IMR-90 (cell line): ENCODE measurements around the gene CBX3. TPM values are rescaled to one million over a fixed set of nuclear protein-coding genes. Genes with fewer than 3 reads are reported as not detected.
A peak's percentile ranks its signal among the peaks of the same experiment; 100 is the strongest.

Experiments
- ATAC-seq: fragments of 200-7000 bp; cut with Tn5 transposase; 2 replicates; pipeline ENCODE4 v1.9.1; 2020; ENCODE audit warnings: low read depth, mild to moderate bottlenecking, moderate library complexity
- BruUV-seq: library from RNA; stranded (reverse); fragments of 400-500 nt; replicated peaks from 2 replicates; lab custom pipeline; 2021; lab: Mats Ljungman, UMichigan
- CTCF ChIA-PET: fragments of 300-600 bp; formaldehyde crosslinking; extraction: SDS; loops from one replicate; lab custom pipeline; 2021; ENCODE audit warnings: antibody characterized with exemption; lab: Yijun Ruan, JAX
- POLR2A ChIA-PET: fragments of 300-600 bp; sonication (Branson Sonifier 250); formaldehyde crosslinking; loops from one replicate; lab custom pipeline; 2022; ENCODE audit warnings: antibody characterized with exemption; ENCODE audit not compliant: unreplicated experiment; lab: Charles Lee
- DNase-seq: peaks from one replicate; pipeline ENCODE4 v3.0.0; 2013
- H2AFZ ChIP-seq: replicated peaks from 2 replicates; pipeline ENCODE3; 2013; ENCODE audit warnings: low read length, mild to moderate bottlenecking; ENCODE audit not compliant: poor library complexity
- H2AK5ac ChIP-seq: 2 replicates; pipeline ENCODE4 v1.6.1; 2013; ENCODE audit warnings: low read depth, low read length, inconsistent platforms
- H2AK9ac ChIP-seq: replicated peaks from 2 replicates; pipeline ENCODE3; 2013; ENCODE audit warnings: mild to moderate bottlenecking, low read depth, low read length, moderate library complexity; ENCODE audit not compliant: poor library complexity
- H2BK120ac ChIP-seq: 2 replicates; pipeline ENCODE4 v1.6.1; 2013; ENCODE audit warnings: low read depth, low read length, inconsistent platforms
- H2BK15ac ChIP-seq: 3 replicates; pipeline ENCODE4 v1.6.1; 2013; ENCODE audit warnings: low read depth, low read length, inconsistent platforms
- H2BK20ac ChIP-seq: 2 replicates; pipeline ENCODE4 v1.6.1; 2013; ENCODE audit warnings: low read depth, mild to moderate bottlenecking, inconsistent platforms, low read length, moderate library complexity
- H2BK5ac ChIP-seq: 2 replicates; pipeline ENCODE4 v1.6.1; 2013; ENCODE audit warnings: mild to moderate bottlenecking, low read depth, low read length, inconsistent platforms; ENCODE audit not compliant: poor library complexity, severe bottlenecking
- H3K14ac ChIP-seq: replicated peaks from 2 replicates; pipeline ENCODE4 v1.6.1; 2013; ENCODE audit warnings: low read depth, low read length, inconsistent platforms
- H3K18ac ChIP-seq: 2 replicates; pipeline ENCODE4 v1.6.1; 2013; ENCODE audit warnings: low read depth, low read length, control low read depth
- H3K23ac ChIP-seq: 2 replicates; pipeline ENCODE4 v1.6.1; 2013; ENCODE audit warnings: low read depth, low read length, inconsistent platforms
- H3K27ac ChIP-seq: 2 replicates; pipeline ENCODE4 v1.5.1; 2013; ENCODE audit warnings: mild to moderate bottlenecking, control low read depth, low read length; ENCODE audit not compliant: insufficient read depth
- H3K27me3 ChIP-seq: 2 replicates; pipeline ENCODE4 v1.6.1; 2013; ENCODE audit warnings: low read length; ENCODE audit not compliant: control insufficient read depth, insufficient read depth
- H3K36me3 ChIP-seq: 2 replicates; pipeline ENCODE4 v1.6.1; 2013; ENCODE audit warnings: low read length, mixed read lengths; ENCODE audit not compliant: control insufficient read depth, insufficient read depth
- H3K4ac ChIP-seq: 2 replicates; pipeline ENCODE4 v1.6.1; 2013; ENCODE audit warnings: low read depth, low read length, inconsistent platforms
- H3K4me1 ChIP-seq: 2 replicates; pipeline ENCODE4 v1.6.1; 2013; ENCODE audit warnings: low read length, mixed read lengths; ENCODE audit not compliant: control insufficient read depth, insufficient read depth
- H3K4me2 ChIP-seq: 2 replicates; pipeline ENCODE4 v1.6.1; 2013; ENCODE audit warnings: low read depth, mild to moderate bottlenecking, control low read depth, low read length, moderate library complexity
- H3K4me3 ChIP-seq: 2 replicates; pipeline ENCODE4 v1.5.1; 2013; ENCODE audit warnings: low read depth, mild to moderate bottlenecking, control low read depth, low read length, moderate library complexity; ENCODE audit not compliant: insufficient read depth
- H3K56ac ChIP-seq: 2 replicates; pipeline ENCODE4 v1.6.1; 2013; ENCODE audit warnings: low read length, inconsistent platforms; ENCODE audit not compliant: insufficient read depth; ENCODE audit errors: extremely low read depth
- H3K79me1 ChIP-seq, 2 experiments: 2 replicates each; pipeline ENCODE4 v1.6.1; 2013; ENCODE audit warnings: low read length in 2 of 2, inconsistent platforms in 1 of 2, low read depth in 1 of 2
- H3K9ac ChIP-seq: 2 replicates; pipeline ENCODE4 v1.6.1; 2013; ENCODE audit warnings: low read depth, low read length, control low read depth
- H3K9me1 ChIP-seq: 2 replicates; pipeline ENCODE4 v1.6.1; 2013; ENCODE audit warnings: low read length, inconsistent platforms; ENCODE audit not compliant: insufficient read depth
- H3K9me3 ChIP-seq: 2 replicates; pipeline ENCODE4 v1.6.1; 2013; ENCODE audit warnings: low read length; ENCODE audit not compliant: control insufficient read depth, insufficient read depth
- H4K20me1 ChIP-seq: 2 replicates; pipeline ENCODE4 v1.6.1; 2013; ENCODE audit warnings: low read length, inconsistent platforms; ENCODE audit not compliant: insufficient read depth
- H4K5ac ChIP-seq: 2 replicates; pipeline ENCODE4 v1.6.1; 2013; ENCODE audit warnings: mild to moderate bottlenecking, low read depth, low read length, control low read depth
- H4K8ac ChIP-seq, 2 experiments: 2 replicates each; pipeline ENCODE4 v1.6.1; 2013; ENCODE audit warnings: low read depth in 2 of 2, low read length in 2 of 2, control low read depth in 1 of 2, inconsistent platforms in 1 of 2
- H4K91ac ChIP-seq: 2 replicates; pipeline ENCODE4 v1.6.1; 2013; ENCODE audit warnings: low read depth, low read length, inconsistent platforms; ENCODE audit not compliant: insufficient read depth
- CEBPB ChIP-seq: IDR thresholded peaks from 2 replicates; pipeline ENCODE4 v1.6.1; 2012; ENCODE audit warnings: low read depth, low read length, improper control_type of control experiment
- RAD21 ChIP-seq: IDR thresholded peaks from 2 replicates; pipeline ENCODE4 v1.6.1; 2012; ENCODE audit warnings: low read length, improper control_type of control experiment
- RCOR1 ChIP-seq: IDR thresholded peaks from 2 replicates; pipeline ENCODE4 v1.6.1; 2012; ENCODE audit warnings: mild to moderate bottlenecking, low read length, improper control_type of control experiment; ENCODE audit not compliant: insufficient replicate concordance
- WGBS, 2 experiments: methylation state at CpG; one replicate each; pipeline versions ENCODE4 v1.1.5 to v1.1.7; 2013; ENCODE audit warnings: missing lambda C conversion rate in 2 of 2; ENCODE audit not compliant: insufficient read length in 1 of 2; ENCODE audit errors: extremely low coverage in 2 of 2; 5-methylcytosine and 5-hydroxymethylcytosine counted together
- dilution Hi-C: fragments of 300-500 bp; cut with HindIII; formaldehyde crosslinking; loops from one replicate; pipeline ENCODE4 v1.14.3; 2018; ENCODE audit warnings: low sequenced_read_pairs; ENCODE audit not compliant: unreplicated experiment
- in situ Hi-C: fragments of 300-500 bp; cut with MboI; formaldehyde crosslinking; loops from 3 replicates; pipeline ENCODE4 v1.14.3; 2019; ENCODE audit warnings: low sequenced_read_pairs, inconsistent platforms, mixed read lengths
- intact Hi-C: fragments of 100-400 bp; cut with micrococcal nuclease; formaldehyde crosslinking; loops from 2 replicates; pipeline ENCODE4 v1.10.0; 2022
- polyA plus RNA-seq, 3 experiments: library from polyadenylated mRNA; depleted of rRNA; stranded (reverse); fragments of >200 nt; gene quantifications; 2 replicates each; pipeline ENCODE4 v1.2.3, GENCODE V29; 2012; ENCODE audit warnings: low replicate concordance in 1 of 3
- total RNA-seq: library from RNA; depleted of rRNA; stranded (reverse); fragments of >200 nt; gene quantifications from 2 replicates; pipeline ENCODE4 v1.2.3, GENCODE V29; 2012

Gene CBX3
- total and polyA plus RNA-seq, 2 of the 4 experiments (the other 2 are of a cell fraction): 38.2 to 76.5 TPM

DNA sequence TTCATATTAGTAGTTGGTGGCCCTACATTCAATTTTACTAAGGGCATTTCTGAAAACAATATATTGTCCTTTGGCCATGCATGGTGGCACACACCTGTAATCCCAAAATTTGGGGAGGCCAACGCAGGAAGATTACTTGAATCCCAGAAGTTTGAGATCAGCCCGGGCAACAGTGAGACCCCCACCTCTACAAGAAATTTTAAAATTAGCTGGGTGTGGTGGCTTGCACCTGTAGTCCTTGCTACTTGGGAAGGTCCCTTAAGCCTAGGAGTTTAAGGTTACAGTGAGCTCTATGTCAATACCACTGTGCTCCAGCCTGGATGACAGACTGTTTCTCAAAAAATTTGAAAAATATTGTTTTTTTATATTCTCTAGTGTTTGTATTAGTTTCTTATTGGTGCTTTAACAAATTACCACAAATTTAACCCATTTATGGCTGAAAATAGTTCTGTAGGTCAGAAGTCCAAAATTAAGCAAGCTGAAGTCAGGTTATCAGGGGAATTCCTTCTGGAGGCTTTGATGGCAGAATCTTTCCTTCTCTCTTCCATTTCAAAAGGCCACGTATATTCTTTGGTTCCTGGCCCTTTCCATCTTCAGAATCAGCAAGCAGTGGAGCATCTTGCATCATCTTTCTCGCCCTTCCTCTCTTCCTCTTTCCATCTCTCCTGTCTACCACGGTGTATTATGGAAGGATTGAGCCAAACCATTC is 12.4 kb downstream of the CBX3 start:
- Histone ChIP-seq H4K91ac (no peak overlapping the region), H4K8ac (no peak overlapping the region), H3K23ac (no peak overlapping the region), H2BK20ac (no peak overlapping the region), H3K14ac (no peak overlapping the region), H4K20me1 (no peaks in the 10 kb centered on the region; the same call in 1 of the 2 replicates), H3K27ac (no peak overlapping the region), H3K9me3 (no peaks in the 10 kb centered on the region), H2BK120ac (no peak overlapping the region), H2BK15ac (no peak overlapping the region), H2AK9ac (no peak overlapping the region), H3K4me2 (no peak overlapping the region), H2AK5ac (no peak overlapping the region), H3K79me1 (peaks cover 10 to 12% of the 10 kb centered on the region in 2 experiments; a peak in 2 of 4 replicates), H4K5ac (no peak overlapping the region), H3K18ac (no peak overlapping the region), H3K9ac (no peak overlapping the region), H2AFZ (no peak overlapping the region), H2BK5ac (no peak overlapping the region), H3K4me1 (no peaks in the 10 kb centered on the region), H3K9me1 (no peaks in the 10 kb centered on the region), H3K56ac (no peak overlapping the region), H3K36me3 (peaks cover 25% of the 10 kb centered on the region), H3K27me3 (no peaks in the 10 kb centered on the region), H3K4ac (no peak overlapping the region), H3K4me3 (no peak overlapping the region)
- intact Hi-C loops (no loop called here), in situ Hi-C loops (loop anchor here (25.0 kb wide), 2 partner anchors 448 to 648 kb away; partner anchors contain the start of gene SKAP2), dilution Hi-C loops (no loop called here)
- no CpG with 5 or more reads among the region's 5 CpGs for WGBS, 2 experiments
- no TSS peak for BruUV-seq
- ChIA-PET POLR2A (no interaction called here), CTCF (no interaction called here)
- 0 out of 2 replicates have a peak, but pooled peaks have one; percentile 11 for TF ChIP-seq CEBPB
- no peak for TF ChIP-seq RCOR1
- no peak for TF ChIP-seq RAD21
- DNase-seq (no peak), ATAC-seq (no peak)
